Stimulated activated CD4-positive, alpha-beta T cell treated with anti-CD3 and anti-CD28 coated beads, Interleukin-4, amount 100 ng/mL, for 24 hours (primary cell): ENCODE results near the gene ATP4B.

ENCODE experiments used
- DNase-seq: peaks from one replicate; pipeline ENCODE4 v3.0.0-alpha.2; 2020

ATP4B gene

DNA sequence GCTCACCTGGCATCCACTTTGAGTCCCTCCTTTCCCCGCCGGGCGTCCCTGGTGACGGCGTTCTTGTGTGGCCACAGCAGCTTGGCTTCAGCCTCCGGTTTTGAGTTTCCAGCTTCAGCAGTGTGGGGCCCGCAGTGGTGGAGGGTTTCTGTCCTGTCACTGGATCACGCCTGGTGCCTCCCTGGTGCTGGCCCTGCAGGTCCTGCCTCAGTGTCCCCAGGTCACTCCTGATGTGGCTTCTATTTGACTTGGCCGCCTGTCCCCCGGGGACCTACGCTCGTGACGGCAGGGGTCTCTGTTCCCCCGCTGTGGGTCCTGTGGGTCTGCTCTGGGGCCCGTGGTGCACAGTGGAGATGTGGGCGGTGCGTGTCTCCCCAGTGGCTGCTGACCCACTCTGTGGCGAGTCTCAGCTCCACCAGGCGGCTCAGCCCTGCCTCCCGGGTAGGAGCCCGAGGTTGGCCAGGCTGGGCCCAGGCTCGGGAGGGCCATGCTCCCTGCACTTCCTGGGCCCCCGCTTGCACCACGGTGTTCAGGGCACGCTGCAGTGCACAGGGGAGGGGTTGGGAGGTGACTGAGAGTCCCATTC lies 1.9 kb downstream of the ATP4B start:
- DNase-seq: no peak

DNA sequence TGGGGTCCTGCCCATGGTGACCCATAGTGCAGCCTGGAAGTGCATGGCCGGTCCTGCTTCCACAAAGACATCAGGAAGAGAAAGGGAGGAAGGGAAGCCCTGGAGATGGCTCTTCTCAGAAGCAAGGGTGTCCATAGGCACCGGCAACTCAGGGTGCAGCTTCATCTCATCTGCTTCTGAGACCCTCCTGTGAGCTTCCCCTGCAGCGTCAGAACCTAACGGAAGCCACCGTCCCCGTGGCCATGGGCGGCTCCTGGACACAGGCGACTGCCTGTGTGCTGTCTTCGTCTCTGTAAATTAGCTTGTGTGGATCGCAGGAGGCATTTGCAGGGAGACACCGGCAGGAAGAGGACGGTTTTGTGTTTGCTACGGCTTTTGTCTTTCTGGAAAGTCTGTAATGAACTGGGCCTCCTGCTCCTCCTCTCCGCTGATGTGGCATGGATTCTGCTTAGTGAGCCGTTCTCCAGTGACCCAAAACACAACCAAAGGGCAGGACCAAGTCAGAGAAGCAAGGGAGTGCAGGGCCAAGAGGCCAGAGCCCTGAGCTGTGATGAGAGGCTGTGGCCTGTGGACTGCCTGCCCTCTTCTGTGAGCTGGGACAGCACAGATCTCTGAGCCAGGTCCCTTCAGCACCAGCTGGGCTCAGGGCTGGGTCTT lies 2.5 kb downstream of the ATP4B start:
- DNase-seq: no peak

DNA sequence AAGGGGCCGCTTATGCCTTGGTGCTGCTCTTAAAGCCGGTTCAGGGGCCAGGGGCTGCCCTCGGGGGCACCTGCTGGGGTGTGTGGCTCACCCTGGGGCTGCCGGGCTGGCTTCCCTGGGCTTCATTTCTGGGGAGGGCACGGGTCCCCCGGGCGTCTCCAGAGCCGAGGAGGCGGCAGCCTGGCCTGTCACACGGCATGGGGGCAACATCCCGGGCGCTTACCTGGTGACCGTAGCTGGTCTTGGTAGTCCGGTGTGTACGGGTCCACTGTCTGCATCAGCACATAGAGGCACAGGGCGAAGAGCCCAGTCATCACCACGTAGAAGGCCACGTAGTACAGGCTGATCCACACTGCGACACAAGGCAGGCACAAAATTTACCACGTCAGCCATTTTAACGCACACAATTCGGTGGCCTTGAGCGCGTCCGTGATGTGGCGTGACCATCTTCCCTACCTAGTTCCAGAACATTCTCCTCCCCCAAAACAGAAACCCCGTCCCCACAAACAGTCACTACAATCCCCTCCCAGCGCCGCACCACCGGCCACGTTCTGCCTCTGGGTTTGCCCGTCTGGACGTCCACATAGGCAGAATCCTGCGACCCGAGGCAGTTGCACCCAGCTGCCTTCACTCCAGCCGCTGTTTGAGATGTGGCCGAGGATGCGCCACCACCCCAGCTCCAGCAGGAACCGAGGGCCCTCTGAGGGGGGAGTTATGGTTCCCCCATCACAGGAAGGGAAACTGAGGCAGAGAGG lies 3.2 kb downstream of the ATP4B start:
- no peak for DNase-seq

DNA sequence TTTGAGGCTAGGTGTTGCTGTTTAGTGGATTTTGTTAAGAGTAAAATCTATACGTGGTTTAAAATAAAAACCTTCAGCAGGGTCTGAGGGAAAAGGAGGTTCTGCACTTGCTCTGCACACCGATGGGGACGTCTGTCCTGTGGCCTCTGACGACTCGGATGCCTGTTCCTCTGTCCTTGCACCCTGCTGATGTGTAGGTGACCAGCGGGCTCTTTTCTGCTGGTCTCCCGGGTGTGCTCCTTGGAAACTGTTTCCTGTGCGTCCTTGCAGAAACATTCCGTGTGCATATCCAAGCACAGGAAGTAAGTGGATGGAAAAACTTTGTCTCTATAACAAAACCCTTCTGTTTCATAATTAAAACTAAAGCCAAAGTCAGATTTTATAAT lies 3.8 kb downstream of the ATP4B start:
- no peak for DNase-seq

DNA sequence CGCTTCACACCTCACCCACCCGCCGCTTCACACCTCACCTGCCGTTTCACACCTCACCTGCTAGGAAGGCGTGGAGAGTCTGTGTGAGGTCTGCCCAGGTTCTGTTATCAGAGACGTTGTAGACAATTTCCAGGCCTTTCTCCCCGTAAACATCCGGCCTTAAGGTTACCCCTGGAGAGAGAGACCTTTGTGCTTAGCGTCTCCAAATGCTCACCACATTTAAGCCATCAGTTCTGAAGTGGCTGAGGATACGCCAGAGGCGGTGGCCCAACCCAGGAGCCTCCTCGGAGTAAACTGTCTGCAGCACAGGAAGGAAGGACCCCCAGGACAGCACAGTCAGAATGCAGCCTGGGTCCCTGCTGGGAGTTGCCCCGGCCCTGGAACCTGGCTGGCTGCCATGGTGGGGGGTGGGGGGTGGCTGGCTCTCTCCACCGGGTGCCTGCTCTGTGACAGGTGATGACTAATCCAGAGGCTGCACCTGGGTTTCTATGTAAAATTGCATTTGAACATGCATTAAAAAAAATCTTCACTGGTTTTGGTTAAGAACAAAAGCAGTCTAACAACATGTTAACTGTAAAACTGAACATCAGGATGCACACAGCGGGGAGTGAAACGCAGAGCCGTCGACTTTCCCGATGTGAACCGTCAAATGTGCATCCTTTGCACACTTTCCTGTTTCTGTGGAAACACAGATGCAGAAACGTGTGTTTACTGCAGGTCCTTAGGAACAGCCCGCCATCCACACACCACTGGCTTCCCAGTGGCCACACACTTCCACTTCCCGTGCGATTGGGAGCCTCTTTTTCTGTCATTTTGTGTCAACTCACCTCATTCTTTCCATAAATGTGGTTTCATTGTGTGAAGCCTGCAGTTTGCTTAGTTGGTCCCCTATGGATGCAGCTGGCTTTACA lies 4.5 kb downstream of the ATP4B start:
- DNase-seq: no peak

DNA sequence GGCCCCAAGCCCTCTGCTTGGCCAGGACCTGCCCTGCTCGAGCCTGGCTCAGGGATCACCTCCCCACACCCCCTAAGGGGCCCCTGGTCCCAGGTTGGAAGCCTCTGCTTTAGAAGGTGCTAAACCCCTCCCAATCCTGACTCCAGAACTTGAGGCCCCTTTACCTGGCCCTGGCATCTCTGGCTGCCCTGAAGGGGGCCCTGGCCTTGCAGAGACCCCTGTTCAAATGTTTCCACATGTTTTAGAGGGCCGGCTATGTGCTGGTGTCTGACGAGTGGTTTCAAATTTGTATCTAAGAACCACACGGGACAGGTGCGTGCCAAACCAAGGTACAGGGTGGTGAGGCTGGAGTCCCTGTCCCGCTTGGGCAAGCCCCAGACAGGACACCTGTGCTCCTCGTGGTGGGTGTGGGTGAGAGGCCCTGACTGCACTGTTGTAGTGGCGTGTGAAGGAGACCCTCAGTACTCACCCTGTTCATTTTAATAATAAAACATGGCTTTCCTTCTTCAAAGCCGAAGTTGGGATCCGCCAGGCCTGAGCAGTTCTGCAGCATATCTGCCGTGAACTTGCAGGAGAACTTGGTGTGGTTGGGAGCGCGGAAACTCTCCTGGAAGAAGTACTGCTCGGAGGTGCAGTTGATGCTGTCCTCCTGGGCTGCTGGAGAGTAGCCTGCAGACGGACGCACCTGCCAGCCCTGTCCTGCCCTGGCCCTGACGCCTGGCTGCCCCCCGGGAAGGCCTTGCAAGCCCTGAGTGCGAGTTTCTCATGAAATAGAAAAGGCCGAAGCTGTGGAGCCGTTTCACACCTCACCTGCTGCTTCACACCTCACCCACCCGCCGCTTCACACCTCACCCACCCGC lies 5.4 kb downstream of the ATP4B start:
- DNase-seq: no peak

DNA sequence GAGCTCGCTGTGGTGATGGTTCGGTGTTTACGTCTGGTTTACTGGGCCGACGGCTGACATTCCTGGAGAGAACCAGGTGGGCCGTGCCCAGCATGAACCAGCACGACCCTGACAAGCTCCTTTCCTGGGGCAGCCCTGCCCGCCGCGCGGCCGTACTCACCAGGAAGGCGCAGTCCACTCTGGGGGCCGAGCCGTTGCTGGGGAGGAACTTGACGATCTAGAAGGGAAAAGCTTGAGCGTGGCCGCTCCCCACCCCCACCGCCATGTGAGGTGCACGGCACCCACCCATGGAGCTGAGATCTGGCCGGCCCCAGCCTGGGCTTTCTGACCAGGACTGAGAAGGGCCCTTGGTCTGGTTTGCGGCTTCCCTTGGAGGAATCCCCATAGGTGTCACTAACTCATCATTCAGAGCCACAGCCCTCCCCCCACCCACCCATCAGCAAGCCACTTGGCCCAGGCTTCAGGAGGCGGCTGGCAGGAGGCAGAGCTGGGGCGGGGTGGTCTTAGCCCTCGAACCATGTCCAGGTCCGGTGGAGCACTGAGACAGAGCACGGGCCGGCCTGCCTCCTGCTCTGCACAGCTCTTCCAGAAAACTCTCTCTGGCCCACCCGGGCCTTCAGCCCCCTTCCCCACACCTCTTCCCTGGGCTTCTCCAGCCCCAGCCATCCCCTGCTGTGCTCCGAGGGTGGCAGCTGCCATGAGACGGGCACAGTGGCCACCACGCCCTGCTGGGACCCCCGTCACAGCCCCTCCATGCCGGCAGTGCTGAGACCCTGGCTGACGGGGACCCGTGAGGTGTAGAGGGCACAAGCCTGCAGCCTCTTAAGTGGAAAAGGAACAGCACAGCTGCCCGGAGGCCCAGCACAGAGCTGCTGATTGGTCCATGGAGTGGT lies 6.2 kb downstream of the ATP4B start:
- DNase-seq: no peak

DNA sequence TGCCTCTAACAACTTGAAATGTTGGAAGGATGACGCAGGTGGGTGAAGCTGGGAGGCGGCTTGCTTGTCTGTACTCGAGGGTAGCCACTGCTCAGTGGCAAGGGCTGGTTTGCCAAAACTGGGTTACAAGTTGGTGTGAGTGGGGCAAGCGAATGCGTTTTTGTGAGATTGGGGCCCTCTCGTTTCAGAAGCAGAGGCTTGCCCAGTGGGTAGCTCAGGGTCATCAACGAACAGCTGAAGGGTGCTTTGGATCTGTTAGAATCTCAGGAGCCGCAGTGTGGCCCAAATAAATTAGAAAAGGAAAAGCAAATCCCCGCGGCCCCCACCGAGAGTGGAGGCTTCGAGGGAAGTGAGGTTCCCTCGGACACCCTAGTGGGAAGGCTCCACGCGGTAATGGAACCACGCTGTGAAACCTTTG lies 7.3 kb downstream of the ATP4B start:
- DNase-seq: no peak

DNA sequence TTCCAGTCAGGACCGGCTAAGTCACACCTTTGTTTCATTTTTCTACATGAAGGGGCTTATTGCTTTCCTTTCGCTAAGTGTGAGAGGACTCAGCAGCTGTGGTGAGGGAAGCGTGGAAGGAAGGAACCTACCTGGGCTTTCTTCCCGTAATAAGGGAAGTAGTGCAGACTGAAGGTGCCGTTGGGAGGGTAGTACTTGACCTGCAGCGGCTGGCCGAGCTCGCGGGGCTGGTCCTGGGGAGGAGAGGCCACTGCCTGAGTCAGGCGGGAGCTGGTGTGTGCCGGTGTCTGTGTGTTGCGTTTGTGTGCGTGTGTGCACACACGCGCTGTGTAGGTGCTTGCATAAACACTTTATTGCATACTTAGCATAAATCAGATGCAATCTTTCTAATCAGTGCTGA lies 7.7 kb downstream of the ATP4B start:
- DNase-seq: no peak

DNA sequence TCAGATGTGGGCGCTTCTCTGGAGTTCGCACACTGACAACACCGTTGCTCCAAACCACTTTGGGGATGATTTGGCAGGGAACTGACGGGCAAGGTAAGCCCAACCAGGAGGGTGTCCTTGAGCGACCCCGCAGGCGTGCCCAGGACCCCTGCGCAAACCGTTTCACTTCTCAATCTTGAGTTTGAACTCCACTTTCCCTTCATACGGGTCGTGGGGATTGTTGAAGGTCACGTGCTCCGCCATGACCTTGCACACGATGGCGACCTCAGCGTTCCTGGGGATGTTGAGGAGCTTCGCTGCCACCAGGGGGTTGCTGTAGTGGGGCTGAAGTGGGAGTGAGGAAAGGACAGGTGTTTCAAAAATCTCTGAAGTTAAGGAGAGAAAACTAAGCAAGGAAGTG lies 8.8 kb downstream of the ATP4B start:
- no peak for DNase-seq

DNA sequence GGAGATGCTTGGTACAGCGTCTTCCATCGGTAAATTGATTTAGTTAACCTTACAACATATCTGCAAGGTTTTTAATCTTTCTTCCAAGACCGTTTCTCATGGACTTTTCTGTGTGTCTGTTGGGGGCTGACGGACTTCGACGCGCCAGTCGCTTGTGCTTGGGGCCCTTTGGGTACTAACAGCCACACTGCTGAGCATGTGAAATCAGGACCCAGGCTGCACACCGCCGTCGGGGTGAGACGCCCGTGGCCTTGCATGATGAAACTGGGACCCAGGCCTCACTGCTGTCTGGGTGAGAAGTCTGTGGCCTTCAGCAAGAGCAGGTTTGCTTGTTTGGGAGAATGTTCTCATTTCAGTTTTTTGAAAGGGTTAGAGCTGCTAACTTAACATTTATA lies 9.8 kb downstream of the ATP4B start:
- DNase-seq: no peak

DNA sequence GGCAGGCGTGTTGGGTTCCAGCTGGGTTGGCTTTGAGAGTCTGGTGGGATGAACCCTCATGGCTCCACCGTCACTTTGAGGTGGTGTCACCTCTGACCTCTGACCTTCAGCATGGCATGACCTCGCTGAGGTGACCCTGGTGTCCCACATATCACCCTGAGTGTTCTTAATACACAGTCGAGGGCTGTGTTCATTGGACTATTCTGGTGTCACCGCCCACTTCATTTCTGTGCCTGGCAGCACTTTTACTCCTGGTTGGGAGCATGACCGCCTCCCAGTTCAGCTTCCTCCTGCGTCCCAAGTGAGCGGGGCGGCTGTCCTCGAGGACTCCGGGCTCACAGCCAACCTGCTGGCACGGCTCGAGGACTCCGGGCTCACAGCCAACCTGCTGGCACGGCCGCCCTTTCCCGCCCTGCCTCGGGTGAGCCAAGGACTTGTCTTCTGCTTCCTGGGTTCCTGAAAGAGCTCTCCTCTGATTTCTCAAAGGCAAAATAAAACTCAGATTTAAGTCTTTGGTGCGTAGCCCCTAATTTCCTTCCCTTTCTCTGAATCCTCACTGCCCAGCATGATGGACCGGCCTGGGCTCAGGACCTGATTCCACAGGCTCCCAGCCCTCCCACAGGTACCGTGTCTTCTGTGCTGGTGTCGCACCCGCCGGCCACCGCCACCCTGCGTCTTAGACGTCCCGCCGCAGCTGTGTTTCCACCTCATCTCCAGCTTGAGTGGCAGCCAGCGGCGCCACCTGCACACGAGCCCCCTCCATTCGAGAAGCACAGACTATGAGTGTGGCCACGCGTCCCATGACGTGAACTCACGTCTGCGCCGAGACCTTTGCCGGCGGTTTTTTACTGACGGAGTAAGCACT lies 10.4 kb downstream of the ATP4B start:
- no peak for DNase-seq

DNA sequence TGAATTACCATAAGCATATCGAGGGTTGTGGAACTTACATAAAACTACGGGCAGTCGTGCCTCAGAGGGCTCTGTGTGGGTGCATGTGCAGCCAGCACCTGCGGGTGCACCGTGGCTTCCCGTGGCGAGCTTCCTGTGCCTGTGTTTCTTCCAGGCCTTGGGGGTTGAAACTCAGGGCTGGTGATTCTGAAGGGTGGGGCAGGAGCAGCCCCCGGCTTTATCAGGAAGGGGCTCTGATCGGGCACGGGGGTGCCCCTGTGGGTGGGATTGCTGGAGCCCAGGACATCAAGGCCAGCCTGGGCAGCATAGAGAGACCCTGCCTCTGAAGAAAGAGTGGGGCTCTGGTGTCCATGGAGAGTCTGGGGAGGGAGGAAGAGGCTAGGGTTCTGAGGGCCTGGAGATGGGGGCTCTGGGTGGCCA lies 11.1 kb downstream of the ATP4B start:
- no peak for DNase-seq

DNA sequence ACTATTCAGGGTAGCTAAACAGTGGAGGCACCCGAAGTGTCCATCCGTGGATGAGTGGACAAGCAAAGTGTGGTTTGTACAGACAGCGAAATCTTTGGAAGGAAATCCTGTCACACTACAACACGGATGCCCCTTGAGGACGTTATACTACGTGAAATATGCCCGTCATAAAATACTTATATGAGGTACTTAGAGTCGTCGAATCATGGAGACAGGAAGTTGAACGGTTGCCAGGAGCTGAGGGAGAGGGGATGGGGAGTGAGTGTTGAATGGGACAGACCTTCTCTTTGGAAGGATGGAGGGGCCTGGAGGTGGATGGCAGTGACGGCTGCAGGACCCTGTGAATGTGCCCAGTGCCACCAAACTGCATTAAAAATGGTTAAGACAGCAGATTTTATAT lies 11.6 kb downstream of the ATP4B start:
- DNase-seq: no peak

DNA sequence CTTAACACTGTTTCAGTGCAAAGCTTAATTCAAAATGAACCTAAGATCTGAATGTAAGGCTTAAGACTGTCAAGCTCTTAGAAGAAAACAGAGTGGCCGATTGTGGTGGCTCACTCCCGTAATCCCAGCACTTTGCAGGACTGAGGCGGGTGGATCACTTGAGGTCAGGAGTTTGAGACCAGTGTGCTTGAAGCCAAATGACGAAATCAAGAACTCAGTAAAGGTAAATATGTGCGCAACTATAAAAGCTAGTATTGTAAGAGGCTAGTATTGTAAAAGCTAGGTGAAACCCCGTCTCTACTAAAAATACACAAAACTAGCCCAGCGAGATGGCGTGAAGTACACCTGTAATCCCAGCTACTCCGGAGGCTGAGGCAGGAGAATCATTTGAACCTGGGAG lies 12.7 kb downstream of the ATP4B start:
- DNase-seq: no peak

DNA sequence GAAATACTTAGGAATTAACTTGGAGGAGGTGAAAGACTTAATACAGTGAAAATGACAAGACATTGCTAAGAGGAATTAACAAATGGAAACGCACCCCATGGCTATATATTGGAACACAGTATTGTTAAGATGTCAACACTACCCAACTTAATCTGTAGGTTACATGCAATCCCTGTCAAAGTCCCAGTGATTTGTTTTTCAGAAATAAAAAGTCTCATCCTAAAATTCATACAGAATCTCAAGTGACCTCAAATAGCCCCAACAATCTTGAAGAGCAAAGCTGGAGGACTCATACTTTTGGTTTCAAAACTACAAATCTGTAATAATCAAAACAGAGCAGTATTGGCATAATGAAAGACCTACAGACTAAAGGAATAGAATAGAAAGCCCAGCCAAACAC lies 13.2 kb downstream of the ATP4B start:
- no peak for DNase-seq

DNA sequence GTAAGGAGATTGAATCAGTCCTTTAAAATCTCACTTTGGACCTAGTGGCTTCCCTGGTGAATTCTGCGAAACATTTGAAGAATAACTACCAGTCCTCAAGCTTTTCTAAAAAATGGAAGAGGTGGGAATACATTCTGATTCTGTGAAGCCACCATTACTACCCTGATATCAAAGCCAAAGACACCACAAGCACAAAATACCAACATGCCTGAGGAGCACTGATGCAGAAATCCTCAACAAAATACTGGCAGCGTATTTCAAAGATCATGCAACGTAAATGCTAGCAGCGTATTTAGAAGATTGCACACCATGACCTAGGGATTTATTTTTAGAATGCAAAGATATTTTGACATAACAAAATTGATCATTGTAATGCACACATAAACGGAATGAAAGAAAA lies 14.4 kb downstream of the ATP4B start:
- DNase-seq: no peak

DNA sequence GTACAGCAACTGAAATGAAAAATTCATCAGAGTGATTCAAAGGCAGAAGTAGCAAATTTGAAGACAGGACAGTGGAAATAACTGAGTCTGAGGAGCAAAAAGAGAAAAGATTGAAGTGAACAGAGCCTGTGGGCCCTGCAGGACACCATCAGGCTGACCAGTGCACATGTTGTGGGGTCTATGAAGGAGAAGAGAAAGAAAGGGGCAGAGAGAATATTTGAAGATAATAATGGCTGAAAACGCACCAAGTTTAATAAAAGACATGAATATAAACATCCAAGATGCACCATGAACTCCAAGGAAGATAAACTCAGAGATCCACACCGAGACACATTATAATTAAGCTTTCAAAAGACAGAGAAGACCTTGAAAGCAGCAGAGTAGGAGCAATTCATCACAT lies 15.4 kb downstream of the ATP4B start:
- no peak for DNase-seq

DNA sequence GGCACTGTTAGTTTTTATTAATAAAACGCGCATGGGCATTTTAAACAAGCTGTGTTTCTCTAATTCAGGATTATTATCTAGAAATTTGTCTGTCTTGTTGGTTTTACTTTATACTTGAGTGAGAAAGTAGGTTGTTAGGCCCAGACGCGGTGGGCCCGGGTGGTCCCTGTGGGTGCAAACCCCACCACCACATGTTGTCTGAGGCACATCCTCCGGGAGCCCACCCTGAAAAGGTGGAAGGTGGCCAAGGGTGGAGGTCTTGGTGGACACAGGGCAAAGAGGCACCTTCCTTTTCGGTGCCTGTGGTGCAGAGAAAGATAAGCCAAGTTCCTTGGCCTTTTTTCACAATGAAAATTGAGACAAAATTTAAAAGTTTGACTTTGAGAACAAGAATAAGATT lies 16.6 kb downstream of the ATP4B start:
- no peak for DNase-seq

DNA sequence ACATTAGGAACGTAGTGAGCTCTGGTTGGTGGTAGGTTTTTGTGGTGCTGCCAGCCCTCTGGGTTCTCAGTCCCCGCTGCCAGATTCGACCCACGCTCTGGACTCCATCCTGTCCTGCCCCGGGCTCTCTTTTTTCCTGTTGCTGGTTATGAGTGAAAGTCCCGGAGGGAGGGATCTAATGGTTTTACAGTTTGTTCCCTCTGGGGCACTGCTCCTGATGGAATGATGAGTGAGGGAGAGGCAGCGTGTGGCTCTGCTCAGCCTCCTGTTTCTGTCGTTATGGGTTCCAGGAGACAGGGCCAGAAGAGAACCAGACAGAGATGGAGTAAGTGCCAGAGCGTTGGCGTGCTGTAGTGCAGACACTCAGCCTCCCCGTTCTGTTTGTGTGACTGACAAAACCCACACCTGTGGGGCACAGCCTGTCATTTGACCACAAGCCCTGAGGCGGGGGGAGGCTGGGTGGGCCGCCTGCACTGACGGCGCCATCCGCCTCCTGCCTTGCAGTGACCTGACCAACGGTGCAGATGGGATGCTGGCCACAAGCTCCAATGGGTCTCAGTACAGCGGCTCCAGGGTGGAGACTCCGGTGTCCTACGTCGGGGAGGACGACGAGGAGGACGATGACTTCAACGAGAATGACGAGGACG lies 18.3 kb downstream of the ATP4B start:
- no peak for DNase-seq
